Glomerular visceral epithelial cell (primary cell): ENCODE data around the gene KRT6B.
A peak's percentile ranks its signal among the peaks of the same experiment; 100 is the strongest.
"Not testable (repeated sequence)": the region's sequence is repeated elsewhere in the genome, so short reads cannot be mapped to it uniquely, and the experiment has no call there.

Source experiments
- DNase-seq: peaks from one replicate; pipeline ENCODE4 v3.0.0-alpha.2; 2016; ENCODE audit errors: extremely low spot score

Gene KRT6B

GRCh38 chr12:52452101-52452500, at the start of gene KRT6B:
Gene KRT6B (minus strand): TSS chr12:52452146. CDS start chr12:52452078, 68 bp downstream.
- DNase-seq: no peak

GRCh38 chr12:52501490-52501889, 49.5 kb upstream of the KRT6B start:
- DNase-seq: no peak

GRCh38 chr12:52500574-52500973, 48.6 kb upstream of the KRT6B start:
- DNase-seq: not testable (repeated sequence)

- DNase-seq: no peak
Measured at GRCh38 chr12:52499806-52500560, 48.0 kb upstream of the KRT6B start.

- no peak for DNase-seq
Measured at GRCh38 chr12:52498946-52499345, 47.0 kb upstream of the KRT6B start.

GRCh38 chr12:52497975-52498374, 46.0 kb upstream of the KRT6B start:
- DNase-seq: no peak

DNA sequence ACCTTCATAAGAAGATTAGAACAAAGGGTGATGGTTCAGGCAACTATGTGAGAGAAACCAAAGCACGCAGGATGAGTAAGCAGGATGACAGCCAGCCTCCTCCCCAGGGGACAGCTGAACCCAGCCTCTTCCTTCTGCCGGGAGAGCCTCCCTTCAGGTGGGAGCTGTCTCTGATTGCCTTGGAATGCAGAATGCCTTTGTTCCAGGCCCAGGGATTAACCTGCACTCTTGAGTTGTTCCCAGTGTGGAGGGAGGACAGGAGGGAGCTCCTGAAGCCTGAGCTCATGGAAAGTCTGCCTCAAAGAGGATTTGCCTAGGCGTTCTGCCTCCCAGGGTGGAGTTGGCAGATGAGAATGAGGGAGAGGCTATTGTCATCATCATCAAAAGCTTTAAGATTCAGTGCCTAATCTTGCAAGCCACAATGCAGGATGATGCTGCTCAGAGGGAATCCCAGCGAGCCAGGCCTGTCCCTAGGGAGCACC, 44.7 kb upstream of the KRT6B start:
- peak; percentile 56 for DNase-seq

GRCh38 chr12:52496054-52496453, 44.1 kb upstream of the KRT6B start:
- DNase-seq: no peak

DNA sequence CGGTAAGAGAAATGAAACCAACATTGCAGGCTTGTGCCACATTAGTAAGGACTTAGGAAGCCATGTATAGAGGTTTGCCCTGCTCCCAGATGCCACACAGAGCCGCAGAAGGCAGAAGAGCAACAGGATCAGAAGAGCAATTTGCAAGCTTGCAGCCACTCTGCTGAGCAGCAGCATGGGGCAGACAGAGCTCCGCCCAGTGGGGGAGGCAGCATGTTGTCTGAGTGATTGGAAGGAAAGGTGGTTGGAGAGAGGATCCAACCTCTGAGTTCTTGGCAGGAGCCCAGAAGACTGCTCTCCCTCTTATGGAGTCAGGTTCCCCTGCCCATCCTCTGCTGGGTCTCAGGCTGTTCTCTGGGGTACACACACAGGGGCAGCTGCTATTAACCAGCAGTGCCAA, 43.4 kb upstream of the KRT6B start:
- peak; percentile 38 for DNase-seq

DNA sequence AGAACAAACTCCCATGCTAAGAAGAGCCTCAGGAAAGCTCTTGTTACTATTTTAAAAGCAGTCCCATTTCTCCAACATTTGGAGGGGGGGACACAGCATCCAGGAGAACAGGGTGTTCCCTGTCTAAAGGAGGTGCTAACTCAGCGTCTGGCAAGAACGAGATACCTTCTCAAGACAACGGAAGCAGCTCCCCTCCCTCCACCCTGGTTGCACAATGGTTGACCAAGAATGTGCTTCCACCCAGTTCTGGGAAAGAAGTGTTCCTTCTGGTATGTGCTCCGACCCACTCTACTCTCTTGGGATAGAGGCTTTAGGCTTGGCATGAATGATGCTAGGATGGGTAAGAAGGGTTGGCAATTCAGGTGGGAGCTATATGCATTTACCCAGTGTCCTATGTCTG, 42.6 kb upstream of the KRT6B start:
- DNase-seq: no peak

DNA sequence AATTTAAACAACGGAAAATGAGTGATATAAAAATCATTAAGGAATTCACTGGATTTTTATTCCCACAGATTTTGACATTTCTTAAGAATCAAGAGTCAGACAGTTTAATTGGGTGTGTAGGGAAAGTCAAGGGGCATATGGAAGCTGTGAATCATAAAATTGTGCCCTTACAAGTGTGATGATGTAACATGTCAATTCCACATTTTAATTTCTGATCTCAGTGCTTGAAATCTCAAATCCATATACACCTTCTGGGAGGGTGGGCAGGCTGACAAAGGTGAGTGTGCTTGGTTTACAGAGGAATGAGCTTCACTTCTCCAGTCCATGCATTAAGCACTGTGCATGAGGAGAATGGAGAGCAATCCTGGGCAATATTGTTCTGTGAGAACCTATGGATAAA, 42.2 kb upstream of the KRT6B start:
- no peak for DNase-seq

GRCh38 chr12:52493172-52493571, 41.2 kb upstream of the KRT6B start, which contains the start of gene KRT6A:
Gene KRT6A (minus strand): TSS chr12:52493257. CDS start chr12:52493188, 69 bp downstream.
- DNase-seq: no peak

- not testable (repeated sequence) for DNase-seq
Measured at GRCh38 chr12:52492405-52492804, 40.5 kb upstream of the KRT6B start.

- DNase-seq: not testable (repeated sequence)
Measured at GRCh38 chr12:52491495-52491894, 39.5 kb upstream of the KRT6B start.

DNA sequence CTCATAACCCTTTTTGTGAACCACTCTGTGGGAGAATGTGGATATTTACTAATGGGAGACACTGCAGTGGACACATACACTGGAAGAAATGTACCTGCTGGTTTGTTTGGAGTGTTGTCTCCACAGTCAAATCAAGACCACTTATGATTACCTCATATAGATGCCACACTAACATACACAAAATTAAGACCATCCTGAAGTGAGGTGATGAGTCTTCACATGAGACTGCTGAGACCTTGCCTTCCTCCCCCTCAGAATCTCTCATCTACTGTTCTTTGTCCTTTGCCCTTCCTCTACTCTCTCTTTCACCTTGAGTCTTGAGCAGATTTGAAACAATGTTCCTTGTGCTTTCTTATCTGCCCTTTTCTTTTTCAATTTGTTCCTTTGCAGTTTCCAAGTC, 36.8 kb upstream of the KRT6B start:
- DNase-seq: no peak

DNA sequence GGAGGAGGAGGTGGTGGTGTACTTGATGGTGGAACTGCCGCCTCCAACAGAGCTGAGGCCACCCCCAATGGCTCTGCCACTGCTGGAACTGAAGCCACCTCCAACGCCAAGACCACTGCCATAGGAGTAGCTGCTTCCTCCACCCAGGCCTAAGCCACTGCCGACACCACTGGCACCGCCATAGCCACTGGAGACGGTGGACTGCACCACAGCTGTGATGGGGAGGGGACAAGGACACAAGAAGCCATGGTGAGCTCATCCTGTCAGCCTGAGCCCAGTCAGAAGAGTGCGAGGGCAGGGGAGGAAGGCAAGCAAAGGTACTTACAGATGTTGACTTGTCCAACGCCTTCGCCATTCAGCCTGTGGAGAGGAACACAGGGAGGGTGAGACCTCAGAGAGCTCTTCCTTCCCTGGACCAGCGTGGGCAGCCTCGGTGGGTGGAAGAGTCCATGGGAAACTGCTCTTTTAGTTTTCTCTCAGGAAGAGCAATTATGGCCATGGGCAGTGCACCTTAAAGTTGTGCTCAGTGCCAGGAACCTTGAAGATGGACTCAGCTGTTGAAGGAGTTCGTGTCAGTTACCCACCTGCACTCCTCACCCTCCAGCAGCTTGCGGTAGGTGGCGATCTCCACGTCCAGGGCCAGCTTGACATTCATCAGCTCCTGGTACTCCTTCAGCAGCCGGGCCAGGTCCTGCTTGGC, 35.9 kb upstream of the KRT6B start:
- not testable (repeated sequence) for DNase-seq

- DNase-seq: no peak
Measured at GRCh38 chr12:52487211-52487610, 35.3 kb upstream of the KRT6B start.

DNA sequence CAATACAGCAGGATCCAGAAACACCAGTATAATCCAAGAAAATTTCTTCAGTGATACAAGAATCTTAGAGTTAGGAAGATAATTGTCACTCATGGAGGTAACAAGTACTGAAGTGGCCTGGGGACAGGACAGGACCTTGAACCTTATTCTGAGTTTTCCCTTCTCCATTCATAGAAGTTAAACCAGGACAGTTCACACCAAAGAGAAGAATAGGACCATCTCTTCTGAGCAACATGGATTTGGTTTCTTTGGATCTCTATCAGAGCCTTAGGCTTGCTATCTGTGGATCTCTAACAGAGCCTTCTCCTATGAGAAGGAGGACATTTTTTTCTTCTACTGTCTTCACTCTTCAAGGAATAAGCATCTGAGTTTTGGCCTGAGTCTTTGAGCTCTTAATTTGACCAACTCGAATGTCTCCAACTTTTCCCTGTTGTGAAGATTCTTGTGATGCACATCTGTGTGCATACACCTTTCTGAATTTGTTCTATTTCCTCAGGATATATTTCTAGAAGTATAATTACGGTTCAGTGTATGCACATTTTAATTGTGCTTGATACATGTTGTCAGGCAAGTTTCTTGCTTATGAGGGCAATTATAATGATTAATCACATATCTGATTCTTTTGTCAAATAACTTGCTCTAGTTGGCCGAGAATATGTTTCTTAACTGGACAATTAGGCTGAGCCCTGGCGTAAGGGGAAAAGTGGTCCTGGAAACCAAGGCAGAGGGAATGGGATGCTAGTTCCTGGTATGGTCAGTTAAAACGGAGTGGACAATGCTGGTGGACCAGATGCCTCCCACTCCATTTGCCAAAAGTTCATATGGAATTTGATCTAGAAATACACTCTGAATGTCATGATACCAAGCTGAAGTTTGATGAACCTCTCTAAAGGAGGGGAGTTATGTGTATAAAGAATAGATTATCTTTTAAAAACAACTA, 34.5 kb upstream of the KRT6B start:
- no peak for DNase-seq

DNA sequence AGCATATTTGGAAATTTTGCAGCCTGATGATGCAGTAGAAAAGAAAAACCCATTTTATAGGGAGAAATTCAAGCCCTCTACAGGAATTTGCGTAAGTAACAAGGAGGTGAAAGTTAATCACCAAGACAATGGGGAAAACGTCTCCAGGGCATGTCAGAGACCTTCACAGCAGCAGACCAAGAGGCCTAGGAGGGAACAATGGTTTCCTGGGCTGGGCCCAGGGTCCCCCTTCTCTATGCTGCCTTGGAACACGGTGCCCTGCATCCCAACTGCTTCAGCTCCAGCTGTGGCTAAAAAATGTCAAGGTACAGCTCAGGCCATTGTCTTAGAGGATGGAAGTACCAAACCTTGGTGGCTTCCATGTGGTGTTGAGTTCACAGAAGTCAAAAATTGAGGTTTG, 28.1 kb upstream of the KRT6B start:
- DNase-seq: no peak

DNA sequence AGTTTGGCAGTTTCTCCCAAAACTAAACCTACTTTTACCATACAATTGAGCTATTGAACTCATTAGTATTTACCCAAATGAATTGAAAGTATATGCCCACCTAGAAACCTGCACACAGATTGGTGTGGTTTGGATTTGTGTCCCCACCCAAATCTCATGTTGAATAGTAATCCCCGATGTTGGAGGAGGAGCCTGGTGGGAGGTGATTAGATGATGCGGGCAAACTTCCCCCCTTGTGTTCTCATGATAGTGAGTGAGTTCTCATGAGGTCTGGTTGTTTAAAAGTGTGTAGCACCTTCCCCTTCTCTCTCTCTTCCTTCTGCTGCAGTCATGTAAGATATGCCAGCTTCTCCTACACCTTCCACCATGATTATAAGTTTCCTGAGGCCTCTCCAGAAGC, 25.7 kb upstream of the KRT6B start:
- no peak for DNase-seq

- no peak for DNase-seq
Measured at GRCh38 chr12:52474212-52474611, 22.3 kb upstream of the KRT6B start.

DNA sequence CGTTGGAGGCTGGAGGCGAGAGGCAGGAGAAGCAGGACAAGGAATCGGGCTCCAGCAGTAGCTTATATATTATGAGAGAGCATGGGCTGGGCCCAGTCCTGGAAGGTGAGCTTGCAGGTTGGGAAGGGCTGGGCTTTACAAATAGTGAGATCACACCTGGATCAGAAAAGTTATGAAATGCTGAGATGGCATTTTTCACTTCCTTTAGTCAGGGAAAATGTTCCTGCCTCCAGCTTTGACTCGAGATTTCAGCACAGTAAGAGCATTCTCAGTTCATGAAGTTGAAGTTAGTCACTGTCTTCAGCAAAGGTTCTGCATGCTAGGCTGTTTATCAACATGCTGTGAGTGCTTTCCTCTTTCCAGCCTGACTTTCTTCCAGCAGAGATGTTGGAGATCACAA, 21.8 kb upstream of the KRT6B start, which contains the start of gene KRT6C:
Gene KRT6C, minus strand, starts transcription at position 38 of the 400 bp plus-strand sequence. CDS start 68 bp downstream, outside the sequence.
- DNase-seq: no peak
